GM19328 (cell line): ENCODE results near the gene CIAO2A.
"Not testable (repeated sequence)": the region's sequence is repeated elsewhere in the genome, so short reads cannot be mapped to it uniquely, and the experiment has no call there.

Experiments
- ATAC-seq: cut with Tn5 transposase; IDR thresholded peaks from one replicate; pipeline ENCODE4 v1.9.1; 2021; ENCODE audit warnings: mild to moderate bottlenecking, moderate library complexity; ENCODE audit not compliant: unreplicated experiment

CIAO2A gene

DNA sequence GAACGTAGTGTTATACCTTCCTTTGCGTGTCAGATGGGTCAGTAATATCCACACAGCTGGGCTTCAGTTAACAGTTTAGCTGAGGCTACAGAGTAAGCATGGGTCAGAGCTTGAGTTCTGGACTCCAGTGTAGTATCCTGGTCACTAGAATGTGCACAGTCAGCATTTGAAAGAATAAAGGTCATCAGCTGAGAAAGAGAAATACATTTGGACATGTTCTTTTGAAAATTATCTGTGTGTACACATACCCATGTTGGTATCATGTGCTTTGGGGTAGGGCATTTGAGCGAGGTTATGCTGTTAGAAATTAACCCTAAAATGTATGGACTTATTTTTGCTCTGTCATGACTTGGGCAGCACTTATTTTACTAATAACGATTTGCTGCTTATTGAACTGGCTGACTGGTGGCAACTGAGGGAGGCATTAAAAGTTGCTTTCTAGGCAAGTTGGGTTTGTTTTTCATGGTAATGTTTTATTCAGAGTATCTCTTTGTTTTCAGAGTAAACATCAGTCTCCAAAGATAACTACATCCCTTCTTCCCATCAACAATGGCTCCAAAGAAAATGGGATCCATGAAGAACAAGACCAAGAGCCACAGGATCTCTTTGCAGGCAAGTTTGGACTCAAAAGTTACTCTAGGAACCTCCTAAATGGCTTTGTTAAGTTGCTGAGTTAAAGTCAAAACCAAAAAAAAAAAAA lies 18.6 kb upstream of the CIAO2A start:
- no peak for ATAC-seq

- ATAC-seq = no peak
These were observed 18.0 kb upstream of the CIAO2A start for GRCh38 chr15:64111679-64112050.

- ATAC-seq = no peak
These were observed 17.5 kb upstream of the CIAO2A start for GRCh38 chr15:64110950-64111678.

- ATAC-seq = not testable (repeated sequence)
These were observed 16.6 kb upstream of the CIAO2A start for GRCh38 chr15:64110108-64110701.

GRCh38 chr15:64107337-64107736 lies 13.7 kb upstream of the CIAO2A start:
- ATAC-seq = no peak

DNA sequence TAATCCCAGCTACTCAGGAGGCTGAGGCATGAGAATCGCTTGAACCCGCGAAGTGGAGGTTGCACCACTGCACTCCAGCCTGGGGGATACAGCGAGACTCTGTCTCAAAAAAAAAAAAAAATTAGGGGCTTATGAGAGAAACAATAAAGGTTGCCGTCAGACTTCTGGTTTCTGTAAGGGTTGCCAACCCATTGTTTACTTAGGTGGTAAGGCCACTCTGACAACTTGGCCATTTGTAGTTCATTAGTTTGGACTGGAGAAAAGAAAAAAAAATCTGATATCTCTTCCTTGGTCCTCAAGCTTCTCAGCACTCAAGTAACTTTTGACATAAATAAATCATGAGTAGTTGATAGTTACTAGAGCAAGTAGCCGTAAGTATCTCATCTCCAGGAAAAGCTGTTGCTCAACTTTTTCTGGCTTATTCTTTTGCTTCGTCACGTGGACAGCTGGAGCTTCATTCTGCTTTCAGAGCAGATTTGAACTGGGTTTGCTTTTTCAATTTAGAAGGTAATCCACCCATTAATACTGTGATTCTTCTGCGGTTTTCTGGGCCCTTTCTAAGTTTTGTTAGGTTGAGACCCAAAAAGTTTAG lies 11.6 kb upstream of the CIAO2A start:
- ATAC-seq = no peak

DNA sequence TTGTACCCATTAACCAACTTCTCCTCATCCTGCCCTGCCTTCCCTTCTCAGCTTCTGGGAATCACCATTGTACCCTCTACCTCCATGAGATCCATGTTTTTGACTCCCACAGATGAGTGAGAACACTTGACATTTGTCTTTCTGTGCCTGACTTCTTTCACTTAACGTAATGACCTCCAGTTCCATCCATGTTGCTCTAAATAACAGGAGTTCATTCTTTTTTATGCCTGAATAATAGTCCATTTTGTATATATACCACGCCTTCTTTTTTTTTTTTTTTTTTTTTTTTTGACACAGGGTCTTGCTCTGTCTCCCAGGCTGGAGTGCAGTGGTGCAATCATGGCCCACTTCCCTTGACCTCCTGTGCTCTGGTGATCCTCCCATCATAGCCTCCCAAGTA lies 8.9 kb upstream of the CIAO2A start:
- ATAC-seq = no peak

DNA sequence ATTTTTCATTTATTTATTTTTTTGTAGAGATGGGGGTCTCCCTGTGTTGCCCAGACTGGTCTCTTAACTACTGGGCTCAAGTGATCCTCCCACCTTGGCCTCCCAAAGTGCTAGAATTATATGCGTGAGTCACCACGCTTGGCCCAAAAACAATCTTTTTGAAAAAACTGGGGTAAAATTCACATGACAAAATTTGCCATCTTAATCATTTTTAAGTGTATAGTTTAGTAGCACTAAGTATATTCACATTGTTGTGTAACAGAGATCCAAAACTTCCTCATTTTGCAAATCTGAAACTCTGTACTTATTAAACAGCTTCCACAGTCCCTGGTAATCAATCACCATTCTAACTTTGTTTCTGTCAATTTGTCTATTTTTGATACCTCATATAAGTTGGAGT lies 7.3 kb upstream of the CIAO2A start:
- no peak for ATAC-seq

DNA sequence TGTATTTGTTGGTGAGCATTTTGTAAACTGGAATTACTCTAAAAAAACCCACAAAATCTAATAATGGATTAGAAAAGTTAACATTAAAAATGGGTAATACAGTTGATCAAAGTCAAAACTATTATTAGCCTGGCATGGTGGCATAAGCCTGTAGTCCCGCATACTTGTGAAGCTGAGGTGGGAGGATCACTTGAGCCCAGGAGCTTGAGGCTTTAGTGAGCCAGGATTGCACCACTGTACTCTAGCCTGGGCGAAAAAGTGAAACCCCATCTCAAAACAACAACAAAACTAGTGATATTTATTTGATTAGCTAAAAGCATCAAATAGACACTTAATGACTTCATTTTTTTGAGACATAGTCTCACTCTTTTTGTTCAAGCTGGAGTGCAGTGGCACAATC lies 5.7 kb upstream of the CIAO2A start:
- no peak for ATAC-seq

DNA sequence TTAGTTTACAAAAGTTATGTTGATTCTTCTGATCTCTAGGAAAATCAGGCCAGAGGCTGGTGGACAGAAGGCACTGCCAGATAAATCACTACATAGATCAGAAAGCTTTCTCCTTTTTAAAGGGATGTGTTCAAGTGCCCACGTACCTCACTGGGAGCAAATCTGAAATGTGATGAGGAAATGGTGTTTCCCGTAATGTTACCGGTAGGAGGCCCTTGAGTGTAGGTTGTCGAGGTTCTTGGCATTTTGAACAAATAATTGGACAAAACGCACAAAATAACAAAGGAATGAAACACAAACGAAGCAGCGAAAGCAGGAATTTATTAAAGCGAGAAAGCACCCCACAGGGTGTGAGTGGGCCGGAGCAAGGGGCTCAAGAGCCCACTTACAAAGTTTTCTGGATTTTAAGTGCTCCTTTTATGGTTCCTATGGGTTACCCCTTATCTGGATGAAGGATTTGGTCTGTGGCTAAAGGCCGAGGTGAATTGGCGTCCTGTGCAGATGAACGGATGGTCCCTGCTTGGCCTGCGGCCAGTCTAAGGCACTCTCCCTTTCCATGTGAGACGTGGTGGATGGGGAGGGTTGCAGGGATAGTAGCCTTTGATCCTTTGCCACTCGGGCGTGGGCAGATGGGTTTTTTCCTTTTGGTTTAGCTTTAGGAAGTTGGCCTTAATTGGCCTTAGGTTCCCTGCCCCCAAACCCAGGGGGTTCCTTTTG lies 3.2 kb upstream of the CIAO2A start:
- ATAC-seq = no peak

GRCh38 chr15:64095795-64096667 lies 2.4 kb upstream of the CIAO2A start, which contains the start of gene SNX1:
Gene SNX1, plus strand, starts transcription at chr15:64095982. Its CDS starts 32 bp downstream, at chr15:64096014.
- ATAC-seq = peak; percentile 47

- no peak for ATAC-seq
These were observed 1.8 kb upstream of the CIAO2A start for GRCh38 chr15:64095431-64095794.

DNA sequence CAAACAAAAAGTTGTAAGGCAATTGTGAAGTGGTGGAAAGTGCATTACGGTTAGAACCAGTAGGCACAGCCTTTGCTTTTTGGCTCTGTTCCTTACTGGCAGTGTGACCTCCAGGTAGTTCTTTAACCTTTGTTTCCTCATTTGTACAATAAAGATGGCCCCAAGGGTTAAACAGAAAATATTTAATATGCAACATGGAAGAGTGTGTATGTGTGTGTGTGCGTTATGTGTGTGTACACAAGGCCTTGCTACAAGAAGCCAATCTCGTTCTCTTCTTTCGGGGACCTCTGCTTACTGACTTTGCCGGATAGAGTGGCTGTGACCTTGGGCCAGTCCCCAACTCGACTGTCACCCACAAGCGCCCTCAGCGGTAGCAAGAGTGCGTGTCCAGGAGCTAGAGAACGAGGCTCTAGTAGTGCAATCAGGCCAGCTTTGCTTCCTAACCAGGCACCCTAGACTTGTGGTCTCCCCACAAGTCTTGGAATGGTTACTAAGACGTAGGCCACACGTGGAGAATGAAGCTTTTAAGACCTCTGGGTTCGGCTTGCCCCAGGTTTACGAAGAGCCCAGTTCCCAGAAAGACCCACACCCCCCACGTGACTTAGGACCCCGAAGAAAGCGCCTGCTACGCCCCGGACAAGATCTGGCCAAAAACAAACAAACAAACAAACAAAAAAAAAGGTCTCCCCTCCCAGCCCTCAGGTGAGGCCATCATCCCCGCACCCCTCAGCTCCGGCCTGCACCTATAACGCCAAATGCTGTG lies 593 bp downstream of the CIAO2A start:
- peak; percentile 1 for ATAC-seq

- ATAC-seq = no peak
These were observed 1.4 kb downstream of the CIAO2A start for GRCh38 chr15:64092075-64092820.

GRCh38 chr15:64090527-64090926 lies 3.1 kb downstream of the CIAO2A start:
- ATAC-seq = no peak

- ATAC-seq = no peak
These were observed 3.9 kb downstream of the CIAO2A start for GRCh38 chr15:64089543-64090280.

DNA sequence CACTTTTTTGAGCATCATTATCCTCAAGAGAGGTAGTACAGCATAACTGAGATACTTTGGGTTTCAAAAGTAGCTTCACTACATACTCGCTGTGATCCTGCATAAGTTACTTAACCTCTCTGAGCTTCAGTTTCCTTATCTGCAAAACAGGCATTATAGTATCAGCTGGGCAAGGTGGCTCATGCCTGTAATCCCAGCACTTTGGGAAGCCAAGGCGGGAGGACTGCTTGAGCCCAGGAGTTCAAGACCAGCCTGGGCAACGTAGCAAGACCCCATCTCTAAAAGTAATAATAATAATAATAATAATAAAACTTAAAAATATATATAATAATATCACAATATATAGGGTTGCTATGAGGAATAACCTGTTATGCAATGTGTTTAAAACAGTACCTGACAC lies 10.9 kb downstream of the CIAO2A start:
- no peak for ATAC-seq

- not testable (repeated sequence) for ATAC-seq
These were observed 20.1 kb downstream of the CIAO2A start for GRCh38 chr15:64073496-64073895.
